Neuron (in vitro differentiated cells): Measurements from ENCODE around the gene WDR70.
"Not testable (repeated sequence)": the region's sequence is repeated elsewhere in the genome, so short reads cannot be mapped to it uniquely, and the experiment has no call there.

ENCODE experiments used
- H2AFZ ChIP-seq: one replicate; pipeline ENCODE4 v1.6.1; 2013; ENCODE audit warnings: low read depth, mild to moderate bottlenecking, inconsistent platforms, low read length, moderate library complexity
- H3K27me3 ChIP-seq: one replicate; pipeline ENCODE4 v1.6.1; 2013; ENCODE audit warnings: low read length; ENCODE audit not compliant: insufficient read depth
- H3K36me3 ChIP-seq: one replicate; pipeline ENCODE4 v1.6.1; 2013; ENCODE audit warnings: low read length; ENCODE audit not compliant: insufficient read depth
- H3K4me1 ChIP-seq: one replicate; pipeline ENCODE4 v1.6.1; 2013; ENCODE audit warnings: low read length; ENCODE audit not compliant: insufficient read depth
- H3K4me3 ChIP-seq: 2 replicates; pipeline ENCODE4 v1.5.1; 2013; ENCODE audit warnings: mild to moderate bottlenecking, low read length, moderate library complexity
- H3K9me3 ChIP-seq: one replicate; pipeline ENCODE4 v1.6.1; 2013; ENCODE audit warnings: low read length

Gene WDR70

GRCh38 chr5:37506241-37506640 is 127.1 kb downstream of the WDR70 start:
- H2AFZ ChIP-seq = no peak overlapping the region
- no peaks in the 10 kb centered on the region for H3K36me3 ChIP-seq
- H3K4me3 ChIP-seq = no peak overlapping the region
- no peaks in the 10 kb centered on the region for H3K4me1 ChIP-seq
- no peaks in the 10 kb centered on the region for H3K9me3 ChIP-seq
- H3K27me3 ChIP-seq = no peaks in the 10 kb centered on the region

- no peaks in the 10 kb centered on the region for H3K27me3 ChIP-seq
- no peaks in the 10 kb centered on the region for H3K4me1 ChIP-seq
- H3K4me3 ChIP-seq = no peak overlapping the region
- no peak overlapping the region for H2AFZ ChIP-seq
- no peaks in the 10 kb centered on the region for H3K36me3 ChIP-seq
- no peaks in the 10 kb centered on the region for H3K9me3 ChIP-seq
These were observed 127.6 kb downstream of the WDR70 start for GRCh38 chr5:37506722-37507121.

- Histone ChIP-seq H3K27me3 (no peaks in the 10 kb centered on the region), H3K9me3 (no peaks in the 10 kb centered on the region), H3K4me3 (no peak overlapping the region), H3K36me3 (no peaks in the 10 kb centered on the region), H2AFZ (no peak overlapping the region), H3K4me1 (no peaks in the 10 kb centered on the region)
These were observed 132.5 kb downstream of the WDR70 start for GRCh38 chr5:37511646-37512045.

DNA sequence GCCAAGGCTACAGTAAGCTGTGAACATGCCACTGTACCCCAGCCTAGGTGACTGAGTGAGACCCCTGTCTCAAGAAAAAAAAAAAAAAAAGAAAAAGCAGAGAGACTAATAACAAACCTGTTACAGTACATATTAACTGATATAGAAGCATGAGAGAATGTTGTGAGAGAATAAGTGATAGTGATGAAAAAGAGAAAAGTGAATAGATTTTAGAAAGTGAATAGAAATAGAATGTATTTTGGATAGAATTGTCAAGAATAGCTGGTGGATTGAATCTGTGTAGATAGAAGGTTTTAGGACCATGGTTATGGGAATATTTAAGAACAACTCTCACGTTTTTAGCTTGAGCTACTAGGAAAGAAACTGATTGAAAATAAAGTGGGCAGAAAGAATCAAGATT is 135.8 kb downstream of the WDR70 start:
- H3K4me1 ChIP-seq = no peaks in the 10 kb centered on the region
- H3K27me3 ChIP-seq = no peaks in the 10 kb centered on the region
- peaks cover 6% of the 10 kb centered on the region for H3K9me3 ChIP-seq
- no peak overlapping the region for H3K4me3 ChIP-seq
- no peak overlapping the region for H2AFZ ChIP-seq
- H3K36me3 ChIP-seq = no peaks in the 10 kb centered on the region

GRCh38 chr5:37517686-37518085 is 138.6 kb downstream of the WDR70 start:
- Histone ChIP-seq H3K27me3 (no peaks in the 10 kb centered on the region), H3K4me1 (no peaks in the 10 kb centered on the region), H3K4me3 (no peak overlapping the region), H3K36me3 (no peaks in the 10 kb centered on the region), H2AFZ (no peak overlapping the region), H3K9me3 (peaks cover 6% of the 10 kb centered on the region)

- H3K27me3 ChIP-seq, H3K4me3 ChIP-seq, H2AFZ ChIP-seq, H3K9me3 ChIP-seq, H3K36me3 ChIP-seq, H3K4me1 ChIP-seq: not testable (repeated sequence)
These were observed 139.2 kb downstream of the WDR70 start for GRCh38 chr5:37518356-37518755.

- Histone ChIP-seq H3K27me3 (no peaks in the 10 kb centered on the region), H3K9me3 (peaks cover 6% of the 10 kb centered on the region), H2AFZ (no peak overlapping the region), H3K36me3 (no peaks in the 10 kb centered on the region), H3K4me1 (no peaks in the 10 kb centered on the region), H3K4me3 (no peak overlapping the region)
These were observed 140.2 kb downstream of the WDR70 start for GRCh38 chr5:37519304-37519703.

GRCh38 chr5:37519807-37520206 is 140.7 kb downstream of the WDR70 start:
- Histone ChIP-seq H2AFZ (no peak overlapping the region), H3K9me3 (peaks cover 6% of the 10 kb centered on the region), H3K4me3 (no peak overlapping the region), H3K36me3 (no peaks in the 10 kb centered on the region), H3K27me3 (no peaks in the 10 kb centered on the region), H3K4me1 (no peaks in the 10 kb centered on the region)

DNA sequence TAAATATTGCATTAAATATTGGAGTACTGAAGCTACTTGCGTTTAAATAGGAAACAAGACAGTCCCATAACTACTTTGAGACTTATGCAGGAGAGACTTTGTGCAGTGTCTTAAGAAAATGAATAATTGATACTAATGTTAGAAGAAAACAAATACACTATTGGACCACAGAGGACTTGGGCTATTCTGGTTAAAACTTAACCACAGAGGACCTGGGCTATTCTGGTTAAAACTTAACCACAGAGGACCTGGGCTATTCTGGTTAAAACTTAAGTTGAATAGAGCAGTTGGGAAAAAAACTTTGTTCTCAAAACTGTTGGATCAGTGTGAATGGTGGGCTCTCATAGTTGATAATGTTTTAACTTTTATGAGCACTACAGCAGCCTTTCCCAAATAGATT is 141.7 kb downstream of the WDR70 start:
- H3K36me3 ChIP-seq = no peaks in the 10 kb centered on the region
- H3K9me3 ChIP-seq = peaks cover 6% of the 10 kb centered on the region
- H3K27me3 ChIP-seq = no peaks in the 10 kb centered on the region
- H3K4me1 ChIP-seq = no peaks in the 10 kb centered on the region
- H2AFZ ChIP-seq = no peak overlapping the region
- H3K4me3 ChIP-seq = no peak overlapping the region

DNA sequence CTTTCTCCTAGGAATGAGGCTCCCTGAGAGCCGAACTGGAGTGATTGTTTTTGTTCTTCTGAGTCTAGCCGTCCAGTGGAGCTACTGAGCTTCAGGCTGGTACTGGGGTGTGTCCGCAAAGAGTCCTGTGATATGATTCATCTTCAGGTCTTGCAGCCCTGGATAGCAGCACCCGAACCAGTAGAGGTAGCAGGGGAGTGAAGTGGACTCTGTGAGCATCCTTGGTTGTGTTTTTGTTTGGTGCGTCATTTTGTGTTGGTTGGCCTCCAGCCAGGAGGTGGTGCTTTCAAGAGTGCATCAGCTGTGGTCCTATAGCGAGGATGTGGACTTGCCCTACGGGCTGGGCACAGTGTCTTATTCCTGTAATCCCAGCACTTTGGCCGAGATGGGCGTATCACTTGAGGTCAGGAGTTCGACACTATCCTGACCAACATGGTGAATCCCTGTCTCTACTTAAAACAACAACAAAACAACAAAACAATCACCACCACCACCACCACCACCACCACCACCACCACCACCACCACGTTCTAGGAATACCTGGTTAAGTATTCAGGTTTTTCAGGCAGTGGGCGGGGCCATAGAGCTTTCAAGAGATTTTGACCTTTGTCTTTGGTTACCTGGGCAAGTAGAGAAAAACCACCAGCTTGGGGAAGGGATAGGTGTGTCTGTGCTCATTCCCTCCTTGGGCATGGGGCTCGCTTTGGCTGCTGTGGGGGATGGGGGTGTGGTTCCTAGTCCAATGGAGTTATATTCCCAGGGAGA is 154.0 kb downstream of the WDR70 start:
- no peaks in the 10 kb centered on the region for H3K27me3 ChIP-seq
- no peak overlapping the region for H2AFZ ChIP-seq
- H3K9me3 ChIP-seq = no peaks in the 10 kb centered on the region
- no peaks in the 10 kb centered on the region for H3K4me1 ChIP-seq
- no peak overlapping the region for H3K4me3 ChIP-seq
- no peaks in the 10 kb centered on the region for H3K36me3 ChIP-seq

DNA sequence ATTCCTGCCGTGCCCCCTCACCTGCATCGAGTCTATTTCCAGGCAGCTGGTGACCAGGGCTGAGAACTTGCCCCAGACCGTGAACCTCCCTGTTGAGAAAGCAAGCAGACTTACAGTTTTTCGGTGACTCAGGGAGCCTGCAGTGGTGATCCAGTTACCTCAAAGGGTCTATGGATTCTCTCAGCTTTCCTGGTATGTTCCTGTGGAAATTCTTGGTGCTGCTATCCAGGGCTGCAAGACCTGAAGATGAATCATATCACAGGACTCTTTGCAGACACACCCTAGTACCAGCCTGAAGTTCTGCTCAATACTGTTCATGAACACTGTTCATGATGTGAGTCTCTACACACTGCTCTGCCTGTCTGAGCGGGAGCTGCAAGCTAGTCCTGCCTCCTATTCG is 154.7 kb downstream of the WDR70 start:
- Histone ChIP-seq H3K4me3 (no peak overlapping the region), H3K36me3 (no peaks in the 10 kb centered on the region), H3K27me3 (no peaks in the 10 kb centered on the region), H3K9me3 (no peaks in the 10 kb centered on the region), H2AFZ (no peak overlapping the region), H3K4me1 (no peaks in the 10 kb centered on the region)

DNA sequence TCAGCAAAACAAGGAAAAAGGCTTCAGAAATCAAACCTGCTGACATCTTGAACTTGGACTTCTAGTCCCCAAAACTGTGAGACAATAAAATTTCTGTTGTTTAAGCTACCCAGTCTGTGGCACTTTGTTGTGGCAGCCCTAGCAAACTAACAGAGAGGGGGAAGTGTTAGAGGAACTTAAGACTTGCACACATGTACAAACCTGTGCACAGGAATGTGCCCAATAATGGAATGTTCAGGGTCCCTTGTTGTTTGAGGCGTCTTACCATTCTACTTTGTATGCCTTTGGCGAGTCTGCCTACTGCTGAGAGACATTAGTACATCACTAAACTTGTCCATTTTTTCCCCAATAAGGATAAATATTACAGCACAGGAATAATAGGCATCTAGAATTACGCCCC is 160.3 kb downstream of the WDR70 start:
- Histone ChIP-seq H2AFZ (no peak overlapping the region), H3K4me1 (no peaks in the 10 kb centered on the region), H3K4me3 (no peak overlapping the region), H3K36me3 (no peaks in the 10 kb centered on the region), H3K27me3 (no peaks in the 10 kb centered on the region), H3K9me3 (no peaks in the 10 kb centered on the region)

DNA sequence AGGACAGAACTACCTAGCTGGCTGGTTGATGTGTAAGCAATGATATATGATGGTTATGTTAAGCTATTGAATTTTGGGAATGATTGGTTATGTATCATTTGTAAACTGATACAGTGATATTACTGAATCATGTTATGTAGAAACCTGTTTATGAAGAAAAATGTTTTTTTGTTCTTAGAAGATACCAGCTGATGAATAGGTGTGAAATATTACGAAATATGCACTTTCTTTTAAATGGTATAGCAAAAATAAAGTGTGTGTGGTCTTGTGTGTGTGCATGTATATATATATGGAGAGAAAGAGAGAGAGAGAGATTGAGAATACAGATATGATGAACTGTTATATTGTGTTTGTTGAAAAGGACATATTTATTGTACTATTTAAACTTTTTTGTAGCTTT is 164.1 kb downstream of the WDR70 start:
- Histone ChIP-seq H3K9me3 (no peaks in the 10 kb centered on the region), H3K4me1 (no peaks in the 10 kb centered on the region), H3K36me3 (no peaks in the 10 kb centered on the region), H3K4me3 (no peak overlapping the region), H2AFZ (no peak overlapping the region), H3K27me3 (no peaks in the 10 kb centered on the region)

DNA sequence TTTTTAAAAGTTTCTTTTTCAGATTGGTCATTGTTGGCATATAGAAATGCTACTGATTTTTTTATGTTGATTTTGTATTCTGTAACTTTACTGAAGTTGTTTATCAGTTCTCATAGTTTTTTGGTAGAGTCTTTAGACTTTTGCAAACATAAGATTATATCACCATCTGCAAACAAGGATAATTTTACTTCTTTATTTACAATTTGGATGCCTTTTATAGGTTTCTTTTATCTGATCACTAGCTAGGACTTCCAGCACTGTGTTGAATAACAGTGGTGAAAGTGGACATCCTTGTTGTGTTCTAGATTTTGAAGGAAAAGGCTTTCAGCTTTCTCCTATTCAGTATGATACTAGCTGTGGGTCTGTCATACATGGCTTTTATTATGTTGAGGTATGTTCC is 170.3 kb downstream of the WDR70 start:
- Histone ChIP-seq H3K27me3 (no peaks in the 10 kb centered on the region), H3K4me3 (no peak overlapping the region), H3K4me1 (no peaks in the 10 kb centered on the region), H3K36me3 (no peaks in the 10 kb centered on the region), H2AFZ (no peak overlapping the region), H3K9me3 (peaks cover 2% of the 10 kb centered on the region)
